Calu3 (cell line): ENCODE results near the gene HRCT1. TPM values are rescaled to one million over a fixed set of nuclear protein-coding genes. Genes with fewer than 3 reads are reported as not detected.
"Not testable (repeated sequence)": the region's sequence is repeated elsewhere in the genome, so short reads cannot be mapped to it uniquely, and the experiment has no call there.

Source experiments
- BruUV-seq: library from RNA; stranded (reverse); fragments of 400-500 nt; replicated peaks from 2 replicates; lab custom pipeline; 2021; lab: Mats Ljungman, UMichigan
- CTCF ChIA-PET: fragments of 300-600 bp; sonication (Branson Sonifier 250); formaldehyde crosslinking; loops from one replicate; lab custom pipeline; 2022; ENCODE audit warnings: antibody characterized with exemption; lab: Charles Lee
- DNase-seq: peaks from one replicate; pipeline ENCODE4 v3.0.0; 2022
- H3K27ac Mint-ChIP-seq: one replicate; pipeline ENCODE4 v1.8.0; 2022; ENCODE audit warnings: mixed read lengths; ENCODE audit not compliant: unreplicated experiment
- H3K27me3 Mint-ChIP-seq: one replicate; pipeline ENCODE4 v1.8.0; 2022; ENCODE audit warnings: mixed read lengths; ENCODE audit not compliant: unreplicated experiment
- H3K36me3 Mint-ChIP-seq: one replicate; pipeline ENCODE4 v1.8.0; 2022; ENCODE audit warnings: mild to moderate bottlenecking, moderate library complexity, mixed read lengths; ENCODE audit not compliant: insufficient read depth, unreplicated experiment
- H3K4me1 Mint-ChIP-seq: one replicate; pipeline ENCODE4 v1.8.0; 2022; ENCODE audit warnings: mild to moderate bottlenecking, low read depth, mixed read lengths; ENCODE audit not compliant: unreplicated experiment
- H3K4me3 Mint-ChIP-seq: one replicate; pipeline ENCODE4 v1.8.0; 2022; ENCODE audit warnings: mild to moderate bottlenecking, low read depth, moderate library complexity, mixed read lengths; ENCODE audit not compliant: unreplicated experiment
- H3K9me3 Mint-ChIP-seq: one replicate; pipeline ENCODE4 v1.8.0; 2022; ENCODE audit warnings: low read depth, mixed read lengths; ENCODE audit not compliant: unreplicated experiment
- intact Hi-C: fragments of 100-400 bp; cut with micrococcal nuclease; formaldehyde crosslinking; loops from one replicate; pipeline ENCODE4 v1.10.0; 2022; ENCODE audit not compliant: unreplicated experiment
- total RNA-seq: library from RNA; stranded (reverse); gene quantifications from 2 replicates; pipeline ENCODE4 v1.2.3, GENCODE V29; 2022
- TF ChIP-seq, protein P1 (sequence below): fragments of 200-600 bp; IDR thresholded peaks from one replicate; pipeline ENCODE4 v1.8.0; 2022; ENCODE audit warnings: antibody characterized with exemption; ENCODE audit not compliant: unreplicated experiment

Gene HRCT1
- total RNA-seq, 1 experiment from 2014 or later, result 0.90 TPM

DNA sequence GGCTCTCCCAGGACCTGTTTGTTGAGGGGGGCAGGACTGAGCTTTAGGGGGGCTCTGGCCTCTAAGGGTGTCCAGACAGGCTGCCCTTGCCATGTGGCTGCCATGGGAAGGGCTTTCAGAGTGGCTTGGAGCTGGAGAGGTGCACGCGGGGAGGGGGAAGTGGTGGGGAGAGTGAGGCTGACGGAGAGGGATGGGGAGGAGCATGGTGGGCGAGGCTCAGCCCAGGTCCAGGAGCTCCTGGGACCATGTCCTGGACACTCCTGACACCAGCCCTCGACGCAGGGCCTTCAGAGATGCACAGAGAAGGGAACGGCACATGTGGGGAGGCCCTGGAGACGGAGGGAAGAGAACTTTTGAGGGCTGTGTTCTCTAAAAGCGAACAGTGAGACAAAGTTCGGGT, 5.7 kb downstream of the HRCT1 start:
- BruUV-seq, result no TSS peak
- no peaks in the 10 kb centered on the region for H3K36me3 Mint-ChIP-seq
- no peak overlapping the region for H3K27ac Mint-ChIP-seq
- TF ChIP-seq, protein P1, sequence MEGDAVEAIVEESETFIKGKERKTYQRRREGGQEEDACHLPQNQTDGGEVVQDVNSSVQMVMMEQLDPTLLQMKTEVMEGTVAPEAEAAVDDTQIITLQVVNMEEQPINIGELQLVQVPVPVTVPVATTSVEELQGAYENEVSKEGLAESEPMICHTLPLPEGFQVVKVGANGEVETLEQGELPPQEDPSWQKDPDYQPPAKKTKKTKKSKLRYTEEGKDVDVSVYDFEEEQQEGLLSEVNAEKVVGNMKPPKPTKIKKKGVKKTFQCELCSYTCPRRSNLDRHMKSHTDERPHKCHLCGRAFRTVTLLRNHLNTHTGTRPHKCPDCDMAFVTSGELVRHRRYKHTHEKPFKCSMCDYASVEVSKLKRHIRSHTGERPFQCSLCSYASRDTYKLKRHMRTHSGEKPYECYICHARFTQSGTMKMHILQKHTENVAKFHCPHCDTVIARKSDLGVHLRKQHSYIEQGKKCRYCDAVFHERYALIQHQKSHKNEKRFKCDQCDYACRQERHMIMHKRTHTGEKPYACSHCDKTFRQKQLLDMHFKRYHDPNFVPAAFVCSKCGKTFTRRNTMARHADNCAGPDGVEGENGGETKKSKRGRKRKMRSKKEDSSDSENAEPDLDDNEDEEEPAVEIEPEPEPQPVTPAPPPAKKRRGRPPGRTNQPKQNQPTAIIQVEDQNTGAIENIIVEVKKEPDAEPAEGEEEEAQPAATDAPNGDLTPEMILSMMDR, result no peak
- intact Hi-C loops, result no loop called here
- CTCF ChIA-PET, result interaction anchor here (1.3 kb wide), 1 partner anchor 121 kb away, joined by 3 read pairs; no protein-coding TSS in a partner anchor
- H3K4me3 Mint-ChIP-seq, result no peak overlapping the region
- H3K9me3 Mint-ChIP-seq, result no peaks in the 10 kb centered on the region
- no peak for DNase-seq
- H3K27me3 Mint-ChIP-seq, result no peaks in the 10 kb centered on the region
- H3K4me1 Mint-ChIP-seq, result peaks cover 33% of the 10 kb centered on the region

DNA sequence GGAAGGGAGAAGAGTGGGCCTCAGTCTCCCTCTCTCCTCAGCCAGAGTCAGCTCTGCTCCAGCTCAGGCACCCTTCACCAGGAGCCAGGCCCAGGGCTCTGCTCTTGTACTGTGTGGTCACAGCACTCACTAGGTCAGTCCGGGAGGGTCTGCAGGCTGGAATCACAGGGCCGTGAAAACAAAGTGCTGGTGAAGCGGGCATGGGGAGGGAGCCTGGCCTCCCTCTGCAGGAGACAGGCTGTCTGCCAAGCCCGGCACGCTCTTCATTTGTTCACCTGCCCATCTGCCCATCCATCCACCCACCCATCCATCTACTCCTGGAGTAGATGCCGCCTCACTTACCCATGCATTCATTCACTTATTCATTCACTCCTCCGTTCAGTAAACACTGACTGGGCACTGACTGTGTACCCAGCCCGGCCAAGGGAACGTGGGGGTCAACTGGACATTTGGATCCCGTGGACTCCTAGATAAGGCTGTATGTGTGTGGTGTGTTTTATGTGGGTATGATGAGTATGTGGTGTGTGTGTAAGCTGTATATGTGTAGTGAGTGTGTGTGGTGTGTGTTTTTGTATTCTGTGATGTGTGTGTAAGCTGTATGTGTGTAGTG, 6.9 kb downstream of the HRCT1 start:
- no TSS peak for BruUV-seq
- no peak overlapping the region for H3K27ac Mint-ChIP-seq
- no peaks in the 10 kb centered on the region for H3K9me3 Mint-ChIP-seq
- no peaks in the 10 kb centered on the region for H3K36me3 Mint-ChIP-seq
- no peak overlapping the region for H3K4me3 Mint-ChIP-seq
- H3K4me1 Mint-ChIP-seq, result peaks cover 21% of the 10 kb centered on the region
- intact Hi-C loops, result no loop called here
- H3K27me3 Mint-ChIP-seq, result no peaks in the 10 kb centered on the region
- TF ChIP-seq, protein P1, result no peak
- CTCF ChIA-PET, result no interaction called here
- DNase-seq, result no peak

DNA sequence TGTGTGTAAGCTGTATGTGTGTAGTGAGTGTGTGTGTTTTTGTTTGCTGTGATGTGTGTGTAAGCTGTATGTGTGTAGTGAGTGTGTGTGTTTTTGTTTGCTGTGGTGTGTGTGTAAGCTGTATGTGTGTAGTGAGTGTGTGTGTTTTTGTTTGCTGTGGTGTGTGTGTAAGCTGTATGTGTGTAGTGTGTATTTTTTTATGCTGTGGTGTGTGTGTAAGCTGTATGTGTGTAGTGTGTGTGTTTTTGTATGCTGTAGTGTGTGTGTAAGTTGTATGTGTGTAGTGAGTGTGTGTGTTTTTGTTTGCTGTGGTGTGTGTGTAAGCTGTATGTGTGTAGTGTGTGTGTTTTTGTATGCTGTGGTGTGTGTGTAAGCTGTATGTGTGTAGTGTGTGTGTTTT, 7.4 kb downstream of the HRCT1 start:
- DNase-seq, H3K27ac Mint-ChIP-seq, H3K9me3 Mint-ChIP-seq, H3K27me3 Mint-ChIP-seq, BruUV-seq, intact Hi-C loops, H3K4me3 Mint-ChIP-seq, H3K36me3 Mint-ChIP-seq, CTCF ChIA-PET: not testable (repeated sequence)
- H3K4me1 Mint-ChIP-seq, result peaks cover 16% of the 10 kb centered on the region

DNA sequence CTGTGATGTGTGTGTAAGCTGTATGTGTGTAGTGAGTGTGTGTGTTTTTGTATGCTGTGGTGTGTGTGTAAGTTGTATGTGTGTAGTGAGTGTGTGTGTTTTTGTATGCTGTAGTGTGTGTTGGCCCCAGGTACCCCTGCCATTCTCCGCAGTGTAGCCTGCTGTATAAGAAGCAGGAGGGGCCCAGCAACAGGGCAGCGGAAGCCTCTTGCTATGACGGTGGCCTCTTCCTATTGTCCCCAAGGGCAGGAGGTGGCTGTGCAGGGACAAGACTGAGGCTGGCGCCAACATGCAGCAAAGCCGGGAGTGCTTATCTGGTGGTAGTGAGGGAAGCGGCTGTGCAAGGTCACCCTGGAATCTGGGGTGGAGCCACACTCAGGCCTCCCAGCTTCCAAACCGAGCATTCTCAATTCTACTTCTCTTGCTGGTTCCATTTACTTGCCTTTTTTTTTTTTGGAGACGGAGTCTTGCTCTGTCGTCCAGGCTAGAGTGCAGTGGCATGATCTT, 8.4 kb downstream of the HRCT1 start:
- intact Hi-C loops, result no loop called here
- Mint-ChIP-seq H3K27ac (no peak overlapping the region), H3K36me3 (no peaks in the 10 kb centered on the region), H3K9me3 (no peaks in the 10 kb centered on the region), H3K4me1 (peaks cover 8% of the 10 kb centered on the region), H3K4me3 (no peak overlapping the region), H3K27me3 (no peaks in the 10 kb centered on the region)
- TF ChIP-seq, protein P1, result no peak
- no TSS peak for BruUV-seq
- CTCF ChIA-PET, result no interaction called here
- peak; percentile 21 for DNase-seq

DNA sequence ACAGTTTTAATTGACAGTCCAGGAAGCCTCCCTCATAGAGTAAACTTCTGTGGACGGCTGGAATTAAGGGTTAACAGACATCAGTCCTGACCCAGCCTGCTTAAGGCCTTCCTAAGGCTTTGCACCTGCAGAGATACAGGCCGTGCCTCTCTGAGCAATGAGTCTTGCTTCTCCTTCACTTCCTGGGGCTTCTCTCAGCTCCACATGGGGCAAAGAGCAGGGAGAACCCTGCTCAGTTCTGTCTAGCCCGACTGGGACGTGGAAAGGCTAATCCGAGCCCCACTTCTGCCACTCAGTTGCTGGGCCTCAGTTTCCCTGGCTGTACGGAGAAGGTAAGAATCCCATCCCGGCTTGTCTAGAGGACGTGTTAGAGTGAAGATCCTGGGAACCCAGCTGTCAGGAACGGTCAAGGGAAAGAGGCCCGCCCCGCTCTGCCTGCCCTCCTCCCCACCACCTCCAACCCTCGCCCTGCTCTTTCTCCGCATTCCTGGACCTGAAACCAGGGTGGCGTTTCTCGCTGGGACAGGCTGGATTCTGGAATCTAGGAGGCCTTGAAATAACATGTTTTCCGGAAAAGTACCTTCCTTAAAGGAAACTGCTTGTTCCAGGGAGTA, 9.8 kb downstream of the HRCT1 start:
- Mint-ChIP-seq H3K27ac (no peak overlapping the region), H3K27me3 (no peaks in the 10 kb centered on the region), H3K9me3 (no peaks in the 10 kb centered on the region), H3K4me1 (peaks cover 3% of the 10 kb centered on the region), H3K36me3 (no peaks in the 10 kb centered on the region), H3K4me3 (no peak overlapping the region)
- BruUV-seq, result no TSS peak
- intact Hi-C loops, result no loop called here
- DNase-seq, result no peak
- CTCF ChIA-PET, result no interaction called here
- TF ChIP-seq, protein P1, result no peak
